Retinal pigment epithelial cell (primary cell): Measurements from ENCODE around the gene PCDHGA2.

ENCODE experiments used
- DNase-seq: peaks from one replicate; pipeline ENCODE4 v3.0.0-alpha.2; 2010; ENCODE audit warnings: low read depth
- H3K4me3 ChIP-seq: 2 replicates; pipeline ENCODE4 v1.5.1; 2011; ENCODE audit warnings: mild to moderate bottlenecking, low read length, control low read depth, moderate library complexity
- TF ChIP-seq, protein P1 (sequence below): conservative IDR thresholded peaks from 2 replicates; pipeline ENCODE4 v1.5.1; 2011; ENCODE audit warnings: low read depth, low read length, control low read depth, inconsistent platforms

The PCDHGA2 gene

GRCh38 chr5:141388661-141389060 is 50.1 kb downstream of the PCDHGA2 start:
- DNase-seq, result no peak
- no peak overlapping the region for H3K4me3 ChIP-seq
- TF ChIP-seq, protein P1, sequence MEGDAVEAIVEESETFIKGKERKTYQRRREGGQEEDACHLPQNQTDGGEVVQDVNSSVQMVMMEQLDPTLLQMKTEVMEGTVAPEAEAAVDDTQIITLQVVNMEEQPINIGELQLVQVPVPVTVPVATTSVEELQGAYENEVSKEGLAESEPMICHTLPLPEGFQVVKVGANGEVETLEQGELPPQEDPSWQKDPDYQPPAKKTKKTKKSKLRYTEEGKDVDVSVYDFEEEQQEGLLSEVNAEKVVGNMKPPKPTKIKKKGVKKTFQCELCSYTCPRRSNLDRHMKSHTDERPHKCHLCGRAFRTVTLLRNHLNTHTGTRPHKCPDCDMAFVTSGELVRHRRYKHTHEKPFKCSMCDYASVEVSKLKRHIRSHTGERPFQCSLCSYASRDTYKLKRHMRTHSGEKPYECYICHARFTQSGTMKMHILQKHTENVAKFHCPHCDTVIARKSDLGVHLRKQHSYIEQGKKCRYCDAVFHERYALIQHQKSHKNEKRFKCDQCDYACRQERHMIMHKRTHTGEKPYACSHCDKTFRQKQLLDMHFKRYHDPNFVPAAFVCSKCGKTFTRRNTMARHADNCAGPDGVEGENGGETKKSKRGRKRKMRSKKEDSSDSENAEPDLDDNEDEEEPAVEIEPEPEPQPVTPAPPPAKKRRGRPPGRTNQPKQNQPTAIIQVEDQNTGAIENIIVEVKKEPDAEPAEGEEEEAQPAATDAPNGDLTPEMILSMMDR, result no peak

- DNase-seq, result no peak
- TF ChIP-seq, protein P1, result no peak
Observed at GRCh38 chr5:141389153-141390042, 50.8 kb downstream of the PCDHGA2 start.

GRCh38 chr5:141392429-141393198 is 54.1 kb downstream of the PCDHGA2 start, which contains the start of gene PCDHGA8:
PCDHGA8 (plus strand) TSS chr5:141392633; CDS start chr5:141392814, 181 bp downstream.
- TF ChIP-seq, protein P1, result peak; percentile 9
- H3K4me3 ChIP-seq, result no peak within 1 kb of the TSS
- DNase-seq, result no peak

More at GRCh38 chr5:141389153-141390042, 50.8 kb downstream of the PCDHGA2 start:
- H3K4me3 ChIP-seq, result no peak overlapping the region
